SK-N-SH (cell line): Measurements from ENCODE around the gene ABL2. TPM values are rescaled to one million over a fixed set of nuclear protein-coding genes. Genes with fewer than 3 reads are reported as not detected.

Source experiments
- CTCF ChIA-PET: fragments of 300-600, 350-600 bp; formaldehyde crosslinking; extraction: SDS; loops from one replicate; lab custom pipeline; 2021; lab: Yijun Ruan, JAX
- POLR2A ChIA-PET: fragments of 350-600 bp; sonication (Branson Sonifier 250); formaldehyde crosslinking; extraction: SDS; loops from one replicate; lab custom pipeline; 2020; ENCODE audit warnings: antibody characterized with exemption, inconsistent platforms; lab: Yijun Ruan, JAX
- DNase-seq: peaks from one replicate; pipeline ENCODE4 v3.0.0; 2012
- H2AFZ ChIP-seq: fragments of 200-600 bp; sonication (generic); 2 replicates; pipeline ENCODE4 v1.8.1; 2016; ENCODE audit warnings: antibody characterized with exemption, mild to moderate bottlenecking, low read depth
- H3F3A ChIP-seq: fragments of 200-600 bp; sonication (generic); replicated peaks from 2 replicates; pipeline ENCODE3; 2016; ENCODE audit warnings: antibody characterized with exemption, mild to moderate bottlenecking; ENCODE audit not compliant: insufficient read depth
- H3K27ac ChIP-seq, 2 experiments: fragments of 200-500 bp in 1 of 2; fragments of 200-600 bp in 1 of 2; sonication (Bioruptor generic) in 1 of 2; sonication (generic), shearing (Covaris generic) in 1 of 2; 2 replicates each; pipeline versions ENCODE4 v1.5.1 to v1.6.1; 2014 to 2016; ENCODE audit warnings: low read depth in 2 of 2, inconsistent platforms in 1 of 2, low read length in 1 of 2, mild to moderate bottlenecking in 1 of 2, mixed read lengths in 1 of 2
- H3K27me3 ChIP-seq: fragments of 200-600 bp; sonication (generic), shearing (Covaris generic); 2 replicates; pipeline ENCODE4 v1.6.1; 2016; ENCODE audit warnings: mixed run types; ENCODE audit not compliant: insufficient read depth
- H3K36me3 ChIP-seq, 2 experiments: fragments of 200-500 bp in 1 of 2; fragments of 200-600 bp in 1 of 2; sonication (Bioruptor generic) in 1 of 2; sonication (generic) in 1 of 2; replicated peaks in 1 of 2; 2 replicates each; pipeline versions ENCODE3 to v1.5.1; 2014 to 2016; ENCODE audit warnings: low read length in 1 of 2, mild to moderate bottlenecking in 1 of 2; ENCODE audit not compliant: insufficient read depth in 2 of 2, control insufficient read depth in 1 of 2
- H3K4me1 ChIP-seq, 2 experiments: fragments of 200-500 bp in 1 of 2; fragments of 200-600 bp in 1 of 2; sonication (Bioruptor generic) in 1 of 2; sonication (generic), shearing (Covaris generic) in 1 of 2; 2 replicates each; pipeline versions ENCODE4 v1.5.1 to v1.6.1; 2014 to 2016; ENCODE audit warnings: low read depth in 1 of 2, low read length in 1 of 2, mixed run types in 1 of 2; ENCODE audit not compliant: insufficient read depth in 2 of 2, control insufficient read depth in 1 of 2
- H3K4me2 ChIP-seq: fragments of 200-600 bp; sonication (generic), shearing (Covaris generic); 2 replicates; pipeline ENCODE4 v1.6.1; 2017; ENCODE audit warnings: mixed run types
- H3K4me3 ChIP-seq, 2 experiments: fragments of 200-500 bp in 1 of 2; fragments of 200-600 bp in 1 of 2; sonication (Bioruptor generic) in 1 of 2; sonication (generic), shearing (Covaris generic) in 1 of 2; 2 replicates each; pipeline versions ENCODE4 v1.5.1 to v1.8.1; 2014 to 2016; ENCODE audit warnings: low read depth in 2 of 2, inconsistent platforms in 1 of 2, low read length in 1 of 2, mild to moderate bottlenecking in 1 of 2, mixed read lengths in 1 of 2, moderate library complexity in 1 of 2
- H3K79me2 ChIP-seq: fragments of 200-600 bp; sonication (generic); 2 replicates; pipeline ENCODE4 v1.8.1; 2017; ENCODE audit warnings: mild to moderate bottlenecking; ENCODE audit not compliant: insufficient read depth
- H3K9ac ChIP-seq: fragments of 200-600 bp; sonication (generic); 2 replicates; pipeline ENCODE4 v1.6.1; 2017; ENCODE audit warnings: mixed run types
- H3K9me2 ChIP-seq: fragments of 200-600 bp; sonication (generic); 2 replicates; pipeline ENCODE4 v1.6.1; 2017; ENCODE audit warnings: mixed run types
- H3K9me3 ChIP-seq: fragments of 200-600 bp; sonication (generic); 2 replicates; pipeline ENCODE4 v1.6.1; 2017; ENCODE audit warnings: mixed run types, mild to moderate bottlenecking, moderate library complexity
- H4K20me1 ChIP-seq: fragments of 200-600 bp; sonication (generic); 2 replicates; pipeline ENCODE4 v1.6.1; 2017; ENCODE audit warnings: mild to moderate bottlenecking, mixed run types; ENCODE audit not compliant: insufficient read depth
- EP300 ChIP-seq, 2 experiments: IDR thresholded peaks; 2 replicates each; pipeline versions ENCODE4 v1.4.0 to v1.6.1; 2012; ENCODE audit warnings: borderline replicate concordance in 1 of 2, low read depth in 1 of 2, low read length in 1 of 2
- EZH2phosphoT487 ChIP-seq: fragments of 200-600 bp; sonication (generic); IDR thresholded peaks from 2 replicates; pipeline ENCODE4 v1.6.1; 2017; ENCODE audit warnings: low read depth, mixed run types, mild to moderate bottlenecking, antibody characterized with exemption, moderate library complexity, borderline replicate concordance
- GABPA ChIP-seq: IDR thresholded peaks from 2 replicates; pipeline ENCODE4 v1.4.0; 2012; ENCODE audit warnings: low read depth, mild to moderate bottlenecking
- GATA2 ChIP-seq: sonication (generic); formaldehyde crosslinking; IDR thresholded peaks from 2 replicates; pipeline ENCODE4 v1.5.0; 2020; ENCODE audit warnings: mild to moderate bottlenecking, missing genetic modification reagents
- JUND ChIP-seq: IDR thresholded peaks from 2 replicates; pipeline ENCODE4 v1.4.0; 2012
- MEF2A ChIP-seq: IDR thresholded peaks from 2 replicates; pipeline ENCODE4 v1.4.0; 2012; ENCODE audit warnings: low read depth, borderline replicate concordance
- MXI1 ChIP-seq: IDR thresholded peaks from 2 replicates; pipeline ENCODE4 v1.6.1; 2012; ENCODE audit warnings: mild to moderate bottlenecking, low read depth, low read length, improper control_type of control experiment
- NRF1 ChIP-seq: IDR thresholded peaks from 2 replicates; pipeline ENCODE4 v1.6.1; 2012; ENCODE audit warnings: low read depth, mild to moderate bottlenecking, low read length
- PBX3 ChIP-seq: IDR thresholded peaks from 2 replicates; pipeline ENCODE4; 2012
- POLR2AphosphoS5 ChIP-seq: IDR thresholded peaks from 2 replicates; pipeline ENCODE4 v1.6.1; 2012; ENCODE audit warnings: low read depth, low read length
- RCOR1 ChIP-seq: fragments of 150-350 bp; IDR thresholded peaks from 2 replicates; pipeline ENCODE4 v1.6.1; 2017; ENCODE audit warnings: antibody characterized with exemption, low read length
- REST ChIP-seq: IDR thresholded peaks from 2 replicates; pipeline ENCODE4 v1.6.1; 2012; ENCODE audit warnings: mild to moderate bottlenecking, low read depth, low read length, moderate library complexity
- RFX5 ChIP-seq: IDR thresholded peaks from 2 replicates; pipeline ENCODE4 v1.6.1; 2012; ENCODE audit warnings: mild to moderate bottlenecking, improper control_type of control experiment, low read length
- SIN3A ChIP-seq: IDR thresholded peaks from 2 replicates; pipeline ENCODE4 v1.6.1; 2012; ENCODE audit warnings: low read depth, mild to moderate bottlenecking, low read length, moderate library complexity, borderline replicate concordance
- TAF1 ChIP-seq: IDR thresholded peaks from 2 replicates; pipeline ENCODE4 v1.6.1; 2012; ENCODE audit warnings: low read depth, mild to moderate bottlenecking, low read length, moderate library complexity, borderline replicate concordance
- TCF12 ChIP-seq: IDR thresholded peaks from 2 replicates; pipeline ENCODE4 v1.4.0; 2012
- USF1 ChIP-seq: IDR thresholded peaks from 2 replicates; pipeline ENCODE4 v1.4.0; 2012; ENCODE audit warnings: low read depth, borderline replicate concordance
- USF2 ChIP-seq: fragments of 150-350 bp; IDR thresholded peaks from 2 replicates; pipeline ENCODE4 v1.6.1; 2017; ENCODE audit warnings: antibody characterized with exemption, low read length, low read depth, borderline replicate concordance
- WGBS: methylation state at CpG from one replicate; pipeline ENCODE4 v1.1.6; 2017; ENCODE audit warnings: low lambda C conversion rate; 5-methylcytosine and 5-hydroxymethylcytosine counted together
- polyA plus RNA-seq, 3 experiments: library from polyadenylated mRNA; depleted of rRNA; stranded (reverse); fragments of >200 nt; gene quantifications; 2 replicates each; pipeline ENCODE4 v1.2.3, GENCODE V29; 2012
- TF ChIP-seq, protein P1 (sequence below): IDR thresholded peaks from 2 replicates; pipeline ENCODE4 v1.4.0; 2012; ENCODE audit warnings: low read depth, borderline replicate concordance

The ABL2 gene
- polyA plus RNA-seq, 1 of the 3 experiments (the other 2 are of a cell fraction) = 7.5 TPM

- Histone ChIP-seq H3K4me3 (no peak overlapping the region), H3K4me1 (peaks cover 2 to 35% of the 10 kb centered on the region in 2 experiments; a peak in 2 of 4 replicates), H3K4me2 (no peak overlapping the region), H3F3A (peaks cover 50% of the 10 kb centered on the region), H3K79me2 (peaks cover 61% of the 10 kb centered on the region), H2AFZ (no peak overlapping the region), H3K9ac (no peak overlapping the region), H3K9me2 (no peaks in the 10 kb centered on the region), H3K9me3 (no peaks in the 10 kb centered on the region), H3K36me3 (peaks cover 0 to 21% of the 10 kb centered on the region in 2 experiments), H3K27me3 (no peaks in the 10 kb centered on the region), H4K20me1 (0 out of 2 replicates have a peak, but pooled peaks cover 6% of the 10 kb centered on the region), H3K27ac (peak overlapping the region in 1 of 2 experiments; percentile 100; a peak in 1 of 4 replicates)
- ChIA-PET CTCF (no interaction called here), POLR2A (no interaction called here)
- no peak for TF ChIP-seq EP300 (IDR thresholded peaks at IDR 0.05; ENCODE audit: borderline replicate concordance in 1 of 2, low read depth in 1 of 2, low read length in 1 of 2)
- no peak for TF ChIP-seq RFX5
- TF ChIP-seq TAF1 = no peak
- no peak for TF ChIP-seq RCOR1
- no peak for TF ChIP-seq POLR2AphosphoS5
- DNase-seq = no peak
- WGBS = 95% methylated on average over 3 of the region's 3 CpGs
Observed at GRCh38 chr1:179145521-179145920, 84.0 kb downstream of the ABL2 start.

DNA sequence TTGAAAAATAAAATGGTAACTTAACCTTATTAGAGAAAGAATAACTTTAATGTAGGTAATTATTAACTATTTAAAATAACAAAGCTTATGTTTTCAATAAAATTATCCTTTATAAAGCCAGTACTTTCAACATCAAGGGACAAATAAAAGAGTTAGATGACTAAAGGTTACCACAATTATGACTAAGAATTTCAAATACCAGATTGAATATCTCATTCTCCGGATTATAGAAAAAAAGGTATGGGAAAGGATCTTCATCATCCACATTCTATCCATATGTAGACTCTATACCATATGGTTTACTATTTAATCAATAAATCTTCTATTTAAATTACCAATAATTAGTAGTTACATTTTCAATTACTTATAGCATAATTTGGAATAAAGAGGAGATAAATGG, 84.9 kb downstream of the ABL2 start:
- H3K79me2 ChIP-seq = peaks cover 68% of the 10 kb centered on the region
- H3K9me2 ChIP-seq = no peaks in the 10 kb centered on the region
- WGBS = 9% methylated on average over 1 of the region's 1 CpG
- H3F3A ChIP-seq = peaks cover 50% of the 10 kb centered on the region
- DNase-seq = no peak
- no peak overlapping the region for H3K9ac ChIP-seq
- H3K9me3 ChIP-seq = no peaks in the 10 kb centered on the region
- no peak overlapping the region for H3K4me3 ChIP-seq
- H4K20me1 ChIP-seq = 0 out of 2 replicates have a peak, but pooled peaks cover 14% of the 10 kb centered on the region
- peaks cover 7 to 18% of the 10 kb centered on the region in 2 experiments for H3K36me3 ChIP-seq
- ChIA-PET POLR2A (no interaction called here), CTCF (no interaction called here)
- H3K27me3 ChIP-seq = no peaks in the 10 kb centered on the region
- H3K4me2 ChIP-seq = no peak overlapping the region
- peaks cover 2 to 37% of the 10 kb centered on the region in 2 experiments; a peak in 2 of 4 replicates for H3K4me1 ChIP-seq
- H3K27ac ChIP-seq = peak overlapping the region in 1 of 2 experiments; percentile 100; a peak in 3 of 4 replicates
- no peak overlapping the region for H2AFZ ChIP-seq
- TF ChIP-seq USF2 = no peak
- no peak for TF ChIP-seq SIN3A
- no peak for TF ChIP-seq JUND
- no peak for TF ChIP-seq USF1
- TF ChIP-seq NRF1 = no peak
- no peak for TF ChIP-seq RFX5
- no peak for TF ChIP-seq MXI1
- no peak for TF ChIP-seq EZH2phosphoT487
- TF ChIP-seq GATA2 (CRISPR knock-in tag) = no peak
- TF ChIP-seq, protein P1, sequence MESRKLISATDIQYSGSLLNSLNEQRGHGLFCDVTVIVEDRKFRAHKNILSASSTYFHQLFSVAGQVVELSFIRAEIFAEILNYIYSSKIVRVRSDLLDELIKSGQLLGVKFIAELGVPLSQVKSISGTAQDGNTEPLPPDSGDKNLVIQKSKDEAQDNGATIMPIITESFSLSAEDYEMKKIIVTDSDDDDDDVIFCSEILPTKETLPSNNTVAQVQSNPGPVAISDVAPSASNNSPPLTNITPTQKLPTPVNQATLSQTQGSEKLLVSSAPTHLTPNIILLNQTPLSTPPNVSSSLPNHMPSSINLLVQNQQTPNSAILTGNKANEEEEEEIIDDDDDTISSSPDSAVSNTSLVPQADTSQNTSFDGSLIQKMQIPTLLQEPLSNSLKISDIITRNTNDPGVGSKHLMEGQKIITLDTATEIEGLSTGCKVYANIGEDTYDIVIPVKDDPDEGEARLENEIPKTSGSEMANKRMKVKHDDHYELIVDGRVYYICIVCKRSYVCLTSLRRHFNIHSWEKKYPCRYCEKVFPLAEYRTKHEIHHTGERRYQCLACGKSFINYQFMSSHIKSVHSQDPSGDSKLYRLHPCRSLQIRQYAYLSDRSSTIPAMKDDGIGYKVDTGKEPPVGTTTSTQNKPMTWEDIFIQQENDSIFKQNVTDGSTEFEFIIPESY = no peak
- TF ChIP-seq REST = no peak
- TF ChIP-seq TCF12 = peak; percentile 52
- TF ChIP-seq PBX3 = no peak
- peak in 1 of 2 experiments; percentile 10; a peak in 1 of 4 replicates for TF ChIP-seq EP300 (IDR thresholded peaks at IDR 0.05; ENCODE audit: borderline replicate concordance in 1 of 2, low read depth in 1 of 2, low read length in 1 of 2)
- no peak for TF ChIP-seq POLR2AphosphoS5
- no peak for TF ChIP-seq GABPA
- no peak for TF ChIP-seq MEF2A
